GM21526 (cell line): Measurements from ENCODE around the gene FURIN.
A peak's percentile ranks its signal among the peaks of the same experiment; 100 is the strongest.
"Not testable (repeated sequence)": the region's sequence is repeated elsewhere in the genome, so short reads cannot be mapped to it uniquely, and the experiment has no call there.

ENCODE experiments used
- ATAC-seq: cut with Tn5 transposase; IDR thresholded peaks from one replicate; pipeline ENCODE4 v1.9.1; 2021; ENCODE audit warnings: moderate library complexity; ENCODE audit not compliant: unreplicated experiment, low FRiP score

The FURIN gene

GRCh38 chr15:90840954-90841353 lies 27.4 kb upstream of the FURIN start:
- ATAC-seq: no peak

DNA sequence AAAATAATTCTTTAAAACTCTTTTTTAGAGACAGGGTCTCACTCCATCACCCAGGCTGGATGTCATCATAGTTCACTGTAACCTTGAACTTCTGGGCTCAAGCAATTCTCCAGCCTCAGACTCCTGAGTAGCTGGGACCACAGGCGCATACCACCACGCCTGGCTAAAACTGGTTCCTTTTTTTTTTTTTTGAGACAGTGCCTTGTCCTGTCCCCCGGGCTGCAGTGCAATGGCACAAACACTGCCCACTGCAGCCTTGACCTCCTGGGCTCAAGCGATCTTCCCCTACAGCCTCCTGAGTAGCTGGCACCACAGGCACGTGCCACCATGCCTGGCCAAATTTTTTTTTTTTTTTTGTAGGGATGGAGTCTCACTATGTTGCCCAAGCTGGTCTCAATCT lies 23.7 kb upstream of the FURIN start:
- ATAC-seq: no peak

GRCh38 chr15:90845201-90845949 lies 23.0 kb upstream of the FURIN start:
- peak; percentile 69 for ATAC-seq

DNA sequence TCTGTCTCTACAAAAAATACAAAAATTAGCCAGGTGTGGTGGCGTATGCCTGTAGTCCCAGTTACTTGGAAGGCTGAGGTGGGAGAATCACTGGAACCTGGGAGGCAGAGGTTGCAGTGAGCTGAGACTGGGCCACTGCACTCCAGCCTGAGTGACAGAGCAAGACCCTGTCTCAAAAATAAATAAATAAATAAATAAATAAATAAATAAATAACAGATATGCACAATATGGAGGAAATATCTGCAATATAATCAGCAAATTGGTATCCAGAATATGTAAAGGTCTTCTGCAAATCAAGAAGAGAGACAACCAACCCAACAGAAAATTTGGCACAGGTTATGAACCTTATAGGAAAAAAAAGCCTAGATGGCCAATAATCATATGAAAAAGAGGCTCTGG lies 19.0 kb upstream of the FURIN start:
- ATAC-seq: not testable (repeated sequence)

- ATAC-seq: no peak
These were observed 17.3 kb upstream of the FURIN start for GRCh38 chr15:90851114-90851513.

DNA sequence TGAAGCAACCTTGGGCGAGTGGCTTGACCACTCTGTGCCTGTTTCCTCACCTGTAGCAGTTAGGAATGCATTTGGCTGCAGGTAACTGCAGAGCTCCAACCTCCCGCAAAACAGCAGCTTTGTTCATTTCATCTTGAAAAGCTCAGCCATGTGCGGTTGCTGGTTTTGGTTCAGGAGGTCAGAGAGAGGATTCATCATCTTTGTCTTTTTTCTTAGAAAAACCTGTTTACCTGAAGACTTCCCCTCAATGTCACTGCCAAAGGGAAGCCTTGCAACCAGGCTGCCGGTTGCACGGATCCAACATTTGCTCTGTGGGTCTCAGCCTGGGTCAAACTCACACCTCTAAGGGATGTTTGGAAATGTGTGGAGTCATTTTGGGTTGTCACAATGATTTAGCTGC lies 16.4 kb upstream of the FURIN start:
- no peak for ATAC-seq

DNA sequence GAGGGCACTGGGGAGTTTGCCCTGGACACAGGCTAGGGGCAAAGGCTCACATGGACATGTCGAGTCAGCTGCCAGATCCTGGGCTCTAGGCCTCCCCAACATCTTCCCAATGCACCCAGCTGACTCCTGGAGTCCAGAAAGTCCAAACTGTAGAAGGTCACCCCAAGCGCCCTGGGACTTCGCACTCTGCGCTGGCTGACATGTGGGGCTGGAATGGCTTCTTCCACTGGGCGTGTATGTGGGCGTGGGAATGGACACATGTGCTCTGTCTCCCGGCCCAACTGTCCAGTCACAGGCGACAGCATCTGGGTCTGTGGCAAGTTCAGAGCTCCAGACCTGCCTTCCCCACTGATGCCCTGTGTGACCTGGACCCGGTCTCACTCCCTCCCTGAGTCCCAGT lies 13.2 kb upstream of the FURIN start:
- ATAC-seq: no peak

GRCh38 chr15:90857337-90857736 lies 11.1 kb upstream of the FURIN start:
- ATAC-seq: no peak

DNA sequence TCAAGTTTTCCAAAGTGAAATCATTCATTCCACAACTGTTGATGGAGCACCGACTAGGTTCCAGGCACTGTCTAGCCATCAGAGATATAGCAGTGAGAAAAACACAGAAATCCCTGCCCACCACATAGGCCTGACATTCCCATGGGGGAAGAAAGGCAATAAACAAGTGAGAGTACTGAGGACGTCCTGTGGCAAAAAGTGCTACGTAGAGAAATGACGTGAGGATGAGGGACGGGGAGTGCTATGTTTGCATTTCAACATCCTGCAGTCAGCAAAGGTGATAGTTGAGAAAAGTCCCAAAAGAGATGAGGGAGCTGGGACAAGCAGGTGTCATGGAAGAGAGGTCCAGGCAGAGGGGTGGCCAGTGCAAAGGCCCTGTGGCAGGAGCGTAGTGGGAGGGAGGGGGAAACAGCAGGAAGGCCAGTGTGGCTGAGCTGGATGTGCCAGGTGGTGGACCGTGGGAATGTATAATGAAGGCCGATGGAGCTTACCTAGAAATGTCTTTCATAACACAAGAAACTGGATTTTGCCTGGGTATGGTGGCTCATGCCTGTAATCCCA lies 10.4 kb upstream of the FURIN start:
- no peak for ATAC-seq

GRCh38 chr15:90859234-90860131 lies 8.9 kb upstream of the FURIN start:
- no peak for ATAC-seq

DNA sequence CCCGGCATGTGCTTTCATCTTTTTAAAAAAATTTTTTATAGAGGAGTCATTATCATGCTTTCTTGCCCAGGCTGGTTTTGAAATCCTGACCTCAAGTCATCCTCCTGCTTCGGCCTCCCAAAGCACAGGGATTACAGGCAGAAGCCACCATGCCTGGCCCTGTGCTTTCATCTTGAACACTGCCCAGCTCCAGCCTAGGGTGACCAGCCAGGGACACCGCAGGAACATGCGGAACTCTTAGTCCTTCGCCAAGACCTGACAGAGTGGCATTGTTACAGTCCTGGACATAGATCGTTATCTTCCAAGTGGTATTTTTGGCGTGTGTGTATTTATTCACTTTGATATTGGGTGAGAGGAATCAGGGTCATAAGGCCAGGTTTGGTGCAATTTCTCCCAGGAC lies 7.9 kb upstream of the FURIN start:
- no peak for ATAC-seq

- no peak for ATAC-seq
These were observed 7.3 kb upstream of the FURIN start for GRCh38 chr15:90860942-90861675.

DNA sequence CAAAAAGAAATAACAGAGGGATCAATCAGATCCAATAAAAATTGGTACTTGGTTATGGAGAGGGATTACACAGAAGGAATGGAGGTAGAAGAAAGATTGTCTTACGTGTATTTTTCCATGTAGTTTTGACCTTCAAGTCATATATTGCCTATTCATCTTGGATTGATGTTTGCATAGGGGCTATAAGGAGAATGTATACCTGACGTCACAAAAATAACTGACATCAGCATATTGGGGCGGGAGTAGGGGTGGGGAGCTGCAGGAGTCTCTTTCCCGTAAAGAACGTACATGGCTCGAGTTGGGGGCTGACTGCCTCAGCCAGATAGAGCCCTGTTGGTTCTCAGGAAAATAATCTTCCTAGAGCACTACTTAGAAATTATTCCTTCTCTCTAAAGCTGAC lies 5.9 kb upstream of the FURIN start:
- ATAC-seq: no peak

GRCh38 chr15:90862964-90863778 lies 5.2 kb upstream of the FURIN start:
- ATAC-seq: no peak

- no peak for ATAC-seq
These were observed 4.4 kb upstream of the FURIN start for GRCh38 chr15:90863987-90864386.

GRCh38 chr15:90864507-90864906 lies 3.9 kb upstream of the FURIN start:
- no peak for ATAC-seq

DNA sequence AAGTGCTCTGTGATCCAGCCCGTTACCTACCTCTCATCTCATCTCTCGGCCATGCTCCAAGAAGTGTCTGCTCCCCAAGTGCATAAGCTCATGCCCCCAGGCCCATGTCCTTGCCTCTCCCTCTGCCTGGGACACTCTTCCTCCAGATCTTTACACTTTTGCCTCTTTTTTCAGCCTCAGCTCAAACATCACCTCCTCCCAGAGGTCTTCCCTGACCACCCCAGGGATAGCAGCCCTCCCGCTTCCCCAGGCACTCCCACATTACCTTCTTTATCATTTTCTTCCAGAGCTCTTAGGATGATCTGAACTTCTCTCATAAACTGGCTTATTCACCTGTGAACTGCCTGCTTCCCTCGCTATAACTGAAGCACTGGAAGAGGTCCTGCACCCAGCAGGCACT lies 2.7 kb upstream of the FURIN start:
- no peak for ATAC-seq

GRCh38 chr15:90866161-90866715 lies 2.1 kb upstream of the FURIN start:
- no peak for ATAC-seq

- ATAC-seq: no peak
These were observed 1.6 kb upstream of the FURIN start for GRCh38 chr15:90866800-90867199.

DNA sequence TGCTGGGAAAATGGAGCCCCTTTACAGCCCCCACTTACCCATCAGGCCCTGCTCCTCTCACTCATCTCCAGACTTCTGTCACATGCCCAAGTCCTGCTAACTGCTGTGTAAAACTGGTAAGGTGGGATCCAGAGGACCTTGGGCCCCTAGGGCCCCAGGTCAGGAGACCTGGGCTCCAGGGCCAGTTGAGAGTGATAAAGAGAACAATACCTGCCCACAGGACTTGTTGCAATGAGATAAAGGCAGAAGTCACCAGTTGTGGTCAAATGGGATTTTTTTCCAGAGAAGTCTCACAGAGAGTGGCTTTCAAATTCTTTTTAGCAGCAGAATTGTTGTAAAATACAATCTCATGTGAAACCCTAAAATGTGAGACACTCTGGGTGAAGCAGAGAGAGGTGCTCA lies 753 bp downstream of the FURIN start:
- ATAC-seq: no peak
